Peyer's patch (tissue), 4 donors: ENCODE data around the gene CDK18. TPM values are rescaled to one million over a fixed set of nuclear protein-coding genes. Genes with fewer than 3 reads are reported as not detected.

Experiments used
- DNase-seq, 3 donors: peaks; one replicate each; pipeline ENCODE4 v3.0.0-alpha.2; 2017 to 2019
- H3K27ac ChIP-seq, 4 donors: fragments of 200-600 bp; sonication (generic); one replicate each; pipeline ENCODE4 v1.5.1; 2016 to 2019
- H3K27me3 ChIP-seq, 2 donors: fragments of 200-600 bp; sonication (generic); one replicate each; pipeline ENCODE4 v1.5.1; 2019
- H3K36me3 ChIP-seq, 3 donors: fragments of 200-600 bp; sonication (generic); one replicate each; pipeline ENCODE4 v1.5.1; 2016 to 2019
- H3K4me1 ChIP-seq, 4 donors: fragments of 200-600 bp; sonication (generic); one replicate each; pipeline ENCODE4 v1.5.1; 2016 to 2019
- H3K4me3 ChIP-seq, 4 donors: fragments of 200-600 bp; sonication (generic); 1 replicate in 3 of 4; 2 replicates in 1 of 4; pipeline ENCODE4 v1.5.1; 2016 to 2019; ENCODE audit warnings: mild to moderate bottlenecking in 1 of 4
- H3K9me3 ChIP-seq, 4 donors: fragments of 200-600 bp; sonication (generic); one replicate each; pipeline ENCODE4 v1.5.1; 2016 to 2019; ENCODE audit warnings: mild to moderate bottlenecking in 1 of 4
- CTCF ChIP-seq, 6 experiments: fragments of 450-650 bp in 4 of 6; fragments of 200-600 bp in 2 of 6; sonication (generic) in 1 of 6; IDR thresholded peaks; one replicate each; pipeline ENCODE4 v1.5.1; 2017 to 2019; ENCODE audit warnings: antibody characterized with exemption in 6 of 6, mild to moderate bottlenecking in 3 of 6, moderate library complexity in 1 of 6
- POLR2A ChIP-seq, 2 donors: fragments of 450-650 bp; IDR thresholded peaks; one replicate each; pipeline ENCODE4 v1.5.1; 2017; ENCODE audit warnings: antibody characterized with exemption in 2 of 2, mild to moderate bottlenecking in 2 of 2, moderate library complexity in 2 of 2
- small RNA-seq, 2 donors: library from RNA; depleted of rRNA; stranded (forward); fragments of <200 nt; gene quantifications; one replicate each; pipeline ENCODE3, GENCODE V24; 2016
- total RNA-seq, 4 donors: library from RNA; depleted of rRNA; stranded (reverse); fragments of >200 nt; gene quantifications; one replicate each; pipeline ENCODE4 v1.1.0, GENCODE V29; 2016

The CDK18 gene
- total RNA-seq, 4 donors from 2014 or later, result 47.0 to 126 (median 80.7) TPM

DNA sequence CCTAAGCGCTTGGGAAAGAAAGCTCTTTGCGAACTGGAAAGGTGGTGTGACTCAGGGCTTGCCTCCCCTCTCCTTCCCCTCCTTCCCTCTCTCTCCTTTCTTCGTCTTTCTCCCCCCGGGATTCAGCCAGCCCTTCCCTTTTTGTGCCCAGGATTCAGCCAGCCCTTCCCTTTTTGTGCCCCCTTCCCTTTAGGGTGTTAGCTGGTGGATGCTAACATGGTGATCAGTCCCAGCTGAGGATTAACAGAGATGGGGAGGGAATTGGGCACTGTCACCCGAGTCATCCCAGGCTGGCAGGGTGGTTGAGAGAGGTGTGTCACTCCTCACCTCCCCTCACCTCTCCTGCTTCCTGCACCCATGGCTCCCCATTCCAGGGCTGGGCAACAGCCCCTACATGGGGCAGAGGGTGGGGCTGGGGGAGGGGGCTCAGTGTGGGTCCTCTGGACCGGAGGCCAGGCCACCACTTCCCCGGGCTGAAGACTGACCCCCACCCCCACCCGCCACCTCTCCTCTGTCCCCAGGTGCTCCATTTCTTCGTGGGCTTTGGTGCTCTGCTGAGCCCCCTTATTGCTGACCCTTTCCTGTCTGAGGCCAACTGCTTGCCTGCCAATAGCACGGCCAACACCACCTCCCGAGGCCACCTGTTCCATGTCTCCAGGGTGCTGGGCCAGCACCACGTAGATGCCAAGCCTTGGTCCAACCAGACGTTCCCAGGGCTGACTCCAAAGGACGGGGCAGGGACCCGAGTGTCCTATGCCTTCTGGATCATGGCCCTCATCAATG is 75.9 kb downstream of the CDK18 start:
- no peaks in the 10 kb centered on the region for H3K36me3 ChIP-seq
- H3K4me1 ChIP-seq, result peaks cover 0 to 13% (median 0%) of the 10 kb centered on the region in 4 donors
- no peak for TF ChIP-seq POLR2A (IDR thresholded peaks at IDR 0.05)
- TF ChIP-seq CTCF (IDR thresholded peaks at IDR 0.05), result no peak
- H3K4me3 ChIP-seq, result no peak overlapping the region
- H3K27ac ChIP-seq, result no peak overlapping the region
- H3K9me3 ChIP-seq, result no peaks in the 10 kb centered on the region
- no peaks in the 10 kb centered on the region for H3K27me3 ChIP-seq
- DNase-seq, result peak in 1 of 3 donors; percentile 32

GRCh38 chr1:205580923-205581180 is 76.4 kb downstream of the CDK18 start:
- no peaks in the 10 kb centered on the region for H3K36me3 ChIP-seq
- H3K4me3 ChIP-seq, result no peak overlapping the region
- DNase-seq, result no peak
- H3K4me1 ChIP-seq, result peaks cover 0 to 16% (median 0%) of the 10 kb centered on the region in 4 donors
- no peaks in the 10 kb centered on the region for H3K9me3 ChIP-seq
- TF ChIP-seq POLR2A (IDR thresholded peaks at IDR 0.05), result no peak
- TF ChIP-seq CTCF (IDR thresholded peaks at IDR 0.05), result no peak
- no peak overlapping the region for H3K27ac ChIP-seq
- no peaks in the 10 kb centered on the region for H3K27me3 ChIP-seq

- H3K36me3 ChIP-seq, result no peaks in the 10 kb centered on the region
- no peak overlapping the region for H3K4me3 ChIP-seq
- no peak for TF ChIP-seq CTCF (IDR thresholded peaks at IDR 0.05)
- TF ChIP-seq POLR2A (IDR thresholded peaks at IDR 0.05), result no peak
- peak in 1 of 3 donors; percentile 31 for DNase-seq
- H3K27me3 ChIP-seq, result no peaks in the 10 kb centered on the region
- H3K9me3 ChIP-seq, result no peaks in the 10 kb centered on the region
- H3K4me1 ChIP-seq, result peaks cover 0 to 17% (median 0%) of the 10 kb centered on the region in 4 donors
- peak overlapping the region in 2 of 4 donors; percentile 7 to 16 for H3K27ac ChIP-seq
Measured at GRCh38 chr1:205581321-205581980, 77.0 kb downstream of the CDK18 start.

GRCh38 chr1:205582046-205582445 is 77.6 kb downstream of the CDK18 start:
- H3K27me3 ChIP-seq, result no peaks in the 10 kb centered on the region
- no peak for DNase-seq
- H3K9me3 ChIP-seq, result no peaks in the 10 kb centered on the region
- TF ChIP-seq POLR2A (IDR thresholded peaks at IDR 0.05) (no peak), CTCF (IDR thresholded peaks at IDR 0.05) (no peak)
- H3K36me3 ChIP-seq, result no peaks in the 10 kb centered on the region
- H3K4me1 ChIP-seq, result peaks cover 0 to 17% (median 0%) of the 10 kb centered on the region in 4 donors
- peak overlapping the region in 2 of 4 donors; percentile 7 to 16 for H3K27ac ChIP-seq
- no peak overlapping the region for H3K4me3 ChIP-seq

Small RNAs within 50 kb of the gene (small RNA-seq; reads per million reads assigned to genes)
- gene RNU2-19P, result 0.06 reads per million in 2 donors

Other genes starting within 250 kb of the CDK18 start
- gene NUAK2, start 182.9 kb upstream of the CDK18 start, total RNA-seq, result 10 to 100 TPM; 22.0 to 40.0 (median 30.9) TPM
- gene KLHDC8A, start 147.7 kb upstream of the CDK18 start, total RNA-seq, result not detected
- gene LEMD1, start 82.6 kb upstream of the CDK18 start, total RNA-seq, result 1 to 10 TPM in 2 of 4 donors, not detected in 2; 2.4 to 3.7 TPM
- 1 to 10 TPM in 2 of 4 donors, under 1 TPM in 1, not detected in 1; 0.53 to 3.6 (median 1.5) TPM for gene BLACAT1, start 48.6 kb upstream of the CDK18 start, total RNA-seq
- gene ELK4, start 127.3 kb downstream of the CDK18 start, total RNA-seq, result 10 to 100 TPM; 16.6 to 66.8 (median 23.7) TPM
- gene SLC45A3, start 175.8 kb downstream of the CDK18 start, total RNA-seq, result 10 to 100 TPM in 2 of 4 donors, 1 to 10 TPM in 2; 7.4 to 16.0 (median 11.2) TPM
- 10 to 100 TPM; 21.1 to 64.5 (median 41.5) TPM for gene NUCKS1, start 245.5 kb downstream of the CDK18 start, total RNA-seq